Kidney (tissue), 14 donors: ENCODE results near the gene ZNF668. TPM values are rescaled to one million over a fixed set of nuclear protein-coding genes. Genes with fewer than 3 reads are reported as not detected.

Source experiments
- DNase-seq, 5 donors: peaks; one replicate each; pipeline ENCODE4 v3.0.0-alpha.2; 2013 to 2020
- FAIRE-seq: peaks from 2 replicates; lab custom pipeline; 2012; peaks lifted over from hg19 to GRCh38; lab: Jason Lieb, UNC
- H3K27ac ChIP-seq, 2 donors: one replicate each; pipeline ENCODE4 v1.7.0; 2013; ENCODE audit warnings: low read depth in 2 of 2, low read length in 2 of 2, inconsistent platforms in 1 of 2
- H3K27me3 ChIP-seq: one replicate; pipeline ENCODE4 v1.7.1; 2013; ENCODE audit warnings: low read length, inconsistent platforms; ENCODE audit not compliant: control insufficient read depth, insufficient read depth
- H3K36me3 ChIP-seq, 3 donors: one replicate each; pipeline versions ENCODE4 v1.7.0 to v1.7.1; 2013; ENCODE audit warnings: low read length in 3 of 3, control low read depth in 1 of 3, inconsistent platforms in 1 of 3; ENCODE audit not compliant: insufficient read depth in 3 of 3, control insufficient read depth in 2 of 3
- H3K4me1 ChIP-seq, 3 donors: one replicate each; pipeline versions ENCODE4 v1.7.0 to v1.7.1; 2013; ENCODE audit warnings: low read length in 3 of 3, inconsistent platforms in 1 of 3, low read depth in 1 of 3; ENCODE audit not compliant: control insufficient read depth in 2 of 3, insufficient read depth in 2 of 3
- H3K4me3 ChIP-seq, 3 donors: one replicate each; pipeline versions ENCODE4 v1.7.0 to v1.8.1; 2013; ENCODE audit warnings: low read length in 3 of 3, control low read depth in 1 of 3, inconsistent platforms in 1 of 3
- H3K9ac ChIP-seq, 3 donors: one replicate each; pipeline versions ENCODE4 v1.7.0 to v1.7.1; 2013; ENCODE audit warnings: low read length in 3 of 3, control low read depth in 1 of 3, inconsistent platforms in 1 of 3
- H3K9me3 ChIP-seq, 3 donors: one replicate each; pipeline versions ENCODE4 v1.7.0 to v1.7.1; 2013; ENCODE audit warnings: low read length in 3 of 3, control low read depth in 1 of 3, inconsistent platforms in 1 of 3; ENCODE audit not compliant: control insufficient read depth in 2 of 3, insufficient read depth in 1 of 3
- CTCF ChIP-seq: IDR thresholded peaks from 3 replicates; pipeline ENCODE4 v1.5.1; 2012; ENCODE audit warnings: mild to moderate bottlenecking, moderate library complexity, borderline replicate concordance; ENCODE audit not compliant: insufficient read depth; ENCODE audit errors: extremely low read depth
- intact Hi-C: fragments of 100-400 bp; cut with DNase I; formaldehyde crosslinking; loops from one replicate; pipeline ENCODE4 v1.11.1; 2022
- polyA plus RNA-seq: library from polyadenylated mRNA; stranded (reverse); fragments of 350-450 nt; fragmentation: Illumina TruSeq; extraction: RNeasy Lipid Tissue Mini Kit (QIAGEN cat#74804); gene quantifications from one replicate; pipeline ENCODE4 v1.2.3, GENCODE V29; 2014; ENCODE audit warnings: low read depth, low replicate concordance; ENCODE audit not compliant: insufficient read depth
- total RNA-seq: library from RNA; stranded (reverse); fragmentation: NEBNext Ultra II Directional; extraction: Animal tissue kit (Norgen Biotek cat#: 25700); gene quantifications from one replicate; pipeline ENCODE4 v1.2.1, GENCODE V29; 2021
- donor health status: control.
- donor health status: control.
- donor health status: control.
- donor health status: control.
- donor health status: control.
- donor health status: DM: yes; HTN: yes; CAD: no.
- donor health status: Normal renal cell carcinoma (clear cell type).

The ZNF668 gene
- total and polyA plus RNA-seq, 2 donors from 2014 or later: 5.4 to 6.4 TPM

GRCh38 chr16:31118223-31119155 is 44.4 kb upstream of the ZNF668 start:
- intact Hi-C loops: no loop called here
- no peak for TF ChIP-seq CTCF

GRCh38 chr16:31117384-31118222 is 43.6 kb upstream of the ZNF668 start, which contains the start of gene KAT8:
Gene KAT8 (plus strand): TSS chr16:31117664. CDS start chr16:31117682, 18 bp downstream.
- H3K36me3 ChIP-seq: peaks cover 5 to 21% (median 14%) of the 10 kb centered on the region in 3 donors
- H3K27ac ChIP-seq: peak within 1 kb of the TSS; percentile 96
- H3K9me3 ChIP-seq: no peaks in the 10 kb centered on the region
- peak; percentile 99 for DNase-seq
- no peak for TF ChIP-seq CTCF
- no peaks in the 10 kb centered on the region for H3K27me3 ChIP-seq
- FAIRE-seq: peak; percentile 92
- peak within 1 kb of the TSS; percentile 57 to 91 (median 69) for H3K9ac ChIP-seq
- H3K4me1 ChIP-seq: peaks cover 4 to 21% (median 16%) of the 10 kb centered on the region in 3 donors
- intact Hi-C loops: no loop called here
- peak within 1 kb of the TSS; percentile 80 to 85 (median 81) for H3K4me3 ChIP-seq

More at GRCh38 chr16:31118223-31119155, 44.4 kb upstream of the ZNF668 start:
- Histone ChIP-seq H3K36me3 (peaks cover 5 to 19% (median 14%) of the 10 kb centered on the region in 3 donors), H3K4me1 (peaks cover 4 to 13% (median 11%) of the 10 kb centered on the region in 3 donors), H3K9ac (peak overlapping the region; percentile 57 to 91 (median 69)), H3K27me3 (no peaks in the 10 kb centered on the region), H3K9me3 (no peaks in the 10 kb centered on the region), H3K4me3 (peak overlapping the region; percentile 76 to 85 (median 81)), H3K27ac (peak overlapping the region; percentile 96)
- DNase-seq (no peak), FAIRE-seq (no peak)

GRCh38 chr16:31114468-31114867 is 40.4 kb upstream of the ZNF668 start:
- H3K9me3 ChIP-seq: no peaks in the 10 kb centered on the region
- intact Hi-C loops: no loop called here
- H3K36me3 ChIP-seq: peaks cover 0 to 18% (median 8%) of the 10 kb centered on the region in 3 donors
- no peaks in the 10 kb centered on the region for H3K27me3 ChIP-seq
- no peak for FAIRE-seq
- DNase-seq: no peak
- H3K9ac ChIP-seq: no peak overlapping the region
- no peak overlapping the region for H3K4me3 ChIP-seq
- peak overlapping the region in 1 of 2 donors; percentile 1 for H3K27ac ChIP-seq
- no peak for TF ChIP-seq CTCF
- H3K4me1 ChIP-seq: peaks cover 4 to 21% (median 16%) of the 10 kb centered on the region in 3 donors
